HG02759 (cell line): ENCODE data around the gene PRPF38A.
A peak's percentile ranks its signal among the peaks of the same experiment; 100 is the strongest.

Source experiments
- ATAC-seq: cut with Tn5 transposase; IDR thresholded peaks from one replicate; pipeline ENCODE4 v1.9.1; 2021; ENCODE audit warnings: mild to moderate bottlenecking, moderate library complexity; ENCODE audit not compliant: unreplicated experiment

The PRPF38A gene

DNA sequence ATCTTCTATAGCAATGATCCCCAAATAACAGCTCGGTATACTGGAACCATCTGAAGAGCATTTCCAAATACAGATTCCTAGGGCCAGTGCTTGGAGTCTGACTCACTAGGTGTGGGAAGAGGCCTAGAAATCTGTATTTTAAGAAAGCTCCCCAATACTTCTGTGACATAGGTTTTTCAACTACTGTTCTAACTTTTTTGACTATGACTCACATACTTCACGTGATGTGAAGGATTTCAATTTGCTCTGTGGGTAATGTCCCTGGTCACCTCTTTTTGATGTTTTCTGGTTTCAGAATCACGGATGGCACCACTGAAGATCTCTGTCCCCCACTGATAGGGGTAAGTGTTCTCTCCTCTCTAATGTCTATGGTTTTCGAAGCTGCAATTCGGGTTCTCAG, 11.2 kb upstream of the PRPF38A start:
- no peak for ATAC-seq

DNA sequence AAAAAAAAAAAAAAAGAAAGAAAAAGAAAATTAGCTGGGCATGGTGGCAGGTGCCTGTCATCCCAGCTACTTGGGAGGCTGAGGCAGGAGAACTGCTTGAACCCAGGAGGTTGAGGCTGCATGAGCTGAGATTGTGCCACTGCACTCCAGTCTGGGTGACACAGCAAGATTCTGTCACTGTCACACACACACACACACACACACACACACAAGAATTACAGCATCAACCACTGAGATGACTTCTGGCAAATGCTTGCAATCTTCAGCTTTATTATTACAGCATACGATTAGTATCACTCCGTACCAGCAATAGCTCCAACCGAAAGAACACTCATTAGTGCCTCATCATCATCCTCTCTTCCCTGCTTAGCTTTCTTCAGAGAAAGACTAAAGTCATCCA, 4.8 kb upstream of the PRPF38A start:
- ATAC-seq, result no peak

DNA sequence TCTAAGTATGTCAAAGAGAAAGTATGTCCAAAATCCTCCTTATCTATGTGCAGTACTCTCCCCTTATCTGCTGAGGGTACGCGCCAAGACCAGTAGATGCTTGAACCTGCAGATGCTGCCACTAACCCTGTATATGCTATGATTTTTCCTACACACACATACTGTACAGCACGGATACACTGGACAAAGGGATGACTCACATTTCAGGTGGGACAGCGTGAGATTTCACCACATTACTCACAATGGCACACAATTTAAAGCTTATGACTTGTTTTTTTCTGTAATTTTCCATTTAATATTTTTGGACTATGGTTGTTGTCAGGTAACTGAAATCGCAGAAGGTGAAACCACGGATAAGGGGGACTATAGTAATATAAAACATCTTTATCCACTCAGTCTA, 4.3 kb upstream of the PRPF38A start:
- ATAC-seq, result no peak

DNA sequence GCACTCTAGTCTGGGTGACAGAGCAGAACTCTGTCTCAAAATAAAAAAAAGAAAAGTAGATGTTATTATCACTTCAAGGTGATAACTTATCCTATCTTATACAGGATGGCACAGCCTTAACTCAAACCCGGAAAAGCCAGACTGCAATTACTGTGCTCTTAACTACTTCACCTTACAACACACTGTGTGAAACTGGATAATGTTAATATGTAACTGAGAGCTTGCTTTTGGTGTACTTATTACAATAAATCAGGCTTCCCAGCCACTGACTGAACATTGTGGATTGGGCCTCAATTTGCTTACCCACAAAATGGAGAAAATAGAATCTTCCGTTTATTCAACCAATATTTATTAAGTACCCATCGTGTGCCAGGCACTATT, 1.6 kb upstream of the PRPF38A start:
- no peak for ATAC-seq

DNA sequence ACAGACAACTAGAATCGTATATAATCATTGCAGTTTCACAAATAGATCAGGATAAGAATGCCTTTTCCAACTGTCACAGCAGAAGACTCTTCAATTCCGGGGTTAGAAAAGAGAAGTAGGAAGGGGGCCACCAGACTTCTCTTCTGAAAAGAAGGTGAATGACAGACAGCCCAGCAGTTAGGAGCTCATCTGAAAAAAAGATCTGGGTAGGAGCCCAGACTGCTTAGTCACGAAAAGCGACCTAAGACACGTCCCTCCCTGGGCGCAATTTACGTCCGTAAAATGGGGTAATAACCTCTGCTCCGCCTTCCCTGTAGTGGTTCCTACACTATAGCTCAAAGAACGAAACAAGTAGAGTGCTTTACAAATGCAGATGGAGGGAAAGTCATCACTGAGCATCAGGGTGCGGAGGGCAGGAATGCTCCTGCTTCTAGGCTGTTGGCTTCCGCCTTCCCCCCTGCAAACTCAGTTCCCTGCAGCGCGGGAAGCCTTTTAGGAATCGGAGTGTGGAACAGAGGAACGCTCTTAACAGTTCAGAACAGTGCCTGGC, 761 bp upstream of the PRPF38A start:
- peak; percentile 34 for ATAC-seq

DNA sequence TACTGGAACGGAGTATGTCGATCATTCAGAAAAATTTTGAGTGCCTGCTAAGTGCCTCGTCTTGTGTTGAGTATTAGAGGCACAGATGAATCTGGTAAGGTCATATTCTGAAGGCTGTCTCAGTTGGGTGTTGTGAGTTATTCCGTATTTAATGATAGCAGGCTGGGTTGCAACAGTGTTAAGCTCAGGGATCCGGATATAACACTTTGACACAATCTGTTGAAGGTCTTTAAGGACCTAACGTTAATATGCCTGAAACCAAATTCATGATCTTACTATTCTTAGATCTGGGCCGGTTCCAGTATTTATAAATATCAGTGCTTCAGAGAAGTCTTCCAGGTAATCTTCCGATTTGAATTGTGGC, 555 bp downstream of the PRPF38A start:
- no peak for ATAC-seq

DNA sequence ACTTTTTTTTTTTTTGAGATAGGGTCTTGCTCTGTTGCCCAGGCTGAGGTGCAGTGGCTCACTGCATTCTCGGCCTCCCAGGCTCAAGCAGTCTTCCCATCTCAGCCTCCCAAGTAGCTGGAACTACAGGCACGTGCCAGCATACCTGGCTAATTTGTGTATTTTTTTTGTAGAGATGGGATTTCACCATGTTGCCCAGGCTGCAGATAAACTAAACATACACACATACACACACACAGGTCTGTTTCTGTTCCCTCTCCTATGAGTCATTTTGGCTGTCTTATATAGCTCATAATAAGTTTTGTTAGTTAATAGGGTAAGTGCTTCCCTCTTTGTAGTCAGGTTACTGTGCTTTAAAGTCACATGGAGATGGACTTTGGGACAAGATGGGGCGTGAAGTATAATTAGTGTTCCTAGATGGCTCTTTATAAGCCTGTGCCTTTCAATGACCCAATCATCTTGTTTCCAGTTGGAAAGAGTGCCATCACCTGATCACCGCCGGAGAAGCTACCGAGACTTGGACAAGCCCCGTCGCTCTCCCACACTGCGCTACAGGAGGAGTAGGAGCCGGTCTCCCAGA, 9.1 kb downstream of the PRPF38A start:
- ATAC-seq, result no peak

DNA sequence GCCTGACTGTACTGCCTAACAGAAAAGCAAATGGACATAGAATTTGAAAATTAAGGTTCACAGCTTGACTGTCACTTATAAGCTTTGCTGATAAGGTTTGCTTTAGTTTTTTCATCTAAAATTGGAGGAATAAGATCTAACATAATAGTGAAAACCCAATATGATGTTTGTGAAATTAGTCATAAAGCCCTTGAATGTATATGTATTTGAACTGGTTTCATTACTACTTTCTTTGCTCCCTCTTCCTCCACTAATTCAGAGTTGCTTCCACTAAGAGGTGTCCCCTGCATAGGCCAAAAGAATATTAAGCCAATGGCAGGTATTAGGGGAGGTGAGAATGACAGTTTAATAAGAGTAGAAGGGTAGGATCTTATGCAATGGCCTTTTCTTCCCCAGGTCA, 10.5 kb downstream of the PRPF38A start:
- ATAC-seq, result no peak

DNA sequence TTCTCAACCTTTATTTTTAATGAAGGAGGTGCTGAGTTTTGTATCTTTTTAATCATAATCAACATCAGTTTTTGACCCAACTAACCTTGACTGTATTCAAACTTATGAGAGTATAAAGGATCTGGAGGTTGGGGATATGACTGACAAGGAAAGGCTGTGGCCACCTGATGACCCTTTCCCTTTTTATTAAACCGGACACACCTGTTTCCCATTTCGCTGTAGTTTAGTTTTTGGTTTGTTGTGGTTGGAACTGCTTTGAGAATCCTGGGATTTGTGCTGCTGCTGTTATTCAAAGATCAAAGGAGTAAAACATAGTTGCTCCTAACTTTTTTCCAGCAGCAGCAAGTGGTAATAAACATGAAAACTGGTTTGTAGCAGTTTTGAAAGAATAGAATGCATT, 12.4 kb downstream of the PRPF38A start:
- ATAC-seq, result no peak

DNA sequence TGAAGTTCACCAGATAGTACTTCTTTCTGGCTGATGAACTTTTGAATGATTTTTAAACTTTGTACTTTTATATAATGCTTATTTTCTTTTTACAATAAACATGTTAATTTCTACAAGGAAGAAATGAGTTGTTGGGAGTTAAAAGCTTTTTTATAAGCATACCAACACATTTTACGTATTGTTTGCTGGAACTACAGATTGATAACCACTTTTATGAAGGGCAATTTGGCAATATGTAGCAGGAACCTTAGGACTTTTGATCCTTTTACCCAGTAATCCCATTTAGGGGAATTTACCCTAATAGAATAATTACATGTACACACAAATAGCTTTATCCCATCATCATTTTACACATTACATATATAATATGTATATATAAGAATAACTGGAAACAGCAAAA, 16.3 kb downstream of the PRPF38A start:
- ATAC-seq, result no peak

DNA sequence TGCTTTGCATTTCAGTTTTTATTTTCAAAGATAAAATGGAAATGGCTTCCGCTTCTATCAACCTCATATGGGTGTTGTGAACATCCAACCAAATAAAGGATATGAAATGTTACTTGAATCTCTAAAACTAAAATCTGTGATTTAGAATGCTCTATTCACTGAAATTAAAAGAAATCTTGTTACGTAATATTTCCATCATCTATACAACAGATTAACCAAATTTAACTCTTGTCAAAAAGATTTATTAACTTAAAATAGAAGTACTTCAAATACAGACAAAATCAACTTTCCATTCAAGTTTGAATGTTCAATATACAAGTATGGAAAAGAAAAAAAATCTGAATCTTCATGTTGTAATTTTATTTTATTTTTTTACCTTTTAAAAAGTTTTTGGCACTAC, 18.7 kb downstream of the PRPF38A start:
- no peak for ATAC-seq

DNA sequence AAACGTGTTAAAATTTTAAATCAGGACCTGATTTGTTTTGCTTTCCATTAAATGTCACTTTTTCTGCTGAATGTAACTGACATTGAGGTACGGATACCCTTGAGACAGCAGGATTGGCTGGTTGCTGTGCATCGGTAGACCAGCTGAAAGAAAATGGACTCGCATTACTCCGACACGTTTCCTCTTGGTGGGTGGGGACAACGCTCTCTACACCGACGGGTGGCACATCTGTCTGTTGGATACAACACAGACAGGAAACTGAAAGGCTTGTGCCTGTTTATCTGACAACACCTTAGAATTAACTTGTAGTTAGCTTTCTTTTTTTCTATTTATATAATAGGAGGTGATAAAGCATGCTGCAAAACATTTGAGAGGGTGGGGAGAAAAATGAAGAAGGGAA, 19.4 kb downstream of the PRPF38A start:
- ATAC-seq, result no peak

DNA sequence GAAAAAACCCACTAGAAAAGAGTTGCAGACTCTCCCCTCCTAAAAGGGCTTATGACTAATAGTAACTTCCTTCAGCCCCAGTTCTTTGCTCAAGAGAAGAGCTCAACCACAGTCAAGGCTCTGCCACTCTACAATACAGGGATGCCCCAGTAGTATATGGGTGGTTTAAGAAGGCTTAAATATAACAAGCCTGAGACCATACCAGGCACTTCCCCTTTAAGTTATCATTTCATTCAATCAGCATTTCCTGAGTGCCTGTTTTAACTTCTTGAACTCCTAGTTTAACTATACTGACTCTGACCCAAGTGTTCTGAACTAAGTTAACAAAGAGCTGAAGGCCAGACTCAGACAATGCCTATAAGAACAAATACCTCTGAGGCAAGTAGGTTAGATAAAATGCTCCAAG, 19.8 kb downstream of the PRPF38A start:
- no peak for ATAC-seq

DNA sequence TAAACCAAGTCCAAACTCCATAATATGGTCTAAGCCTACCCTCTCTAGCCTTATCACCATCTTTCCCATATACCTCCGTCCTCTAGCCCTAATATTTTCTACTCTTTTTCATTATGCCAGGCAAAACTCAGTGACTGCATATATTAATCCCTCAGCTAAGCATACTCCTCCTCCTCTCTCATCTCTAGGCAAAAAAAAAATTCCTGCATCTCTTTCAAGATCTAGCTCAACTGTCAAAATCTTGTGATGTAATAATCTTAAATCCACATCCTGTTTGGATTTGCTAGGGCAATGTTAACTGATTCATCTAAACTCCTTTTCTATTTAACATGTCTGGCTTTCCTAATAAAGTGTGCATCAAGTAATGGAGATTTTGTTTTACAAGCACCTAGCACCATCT, 20.4 kb downstream of the PRPF38A start:
- no peak for ATAC-seq

DNA sequence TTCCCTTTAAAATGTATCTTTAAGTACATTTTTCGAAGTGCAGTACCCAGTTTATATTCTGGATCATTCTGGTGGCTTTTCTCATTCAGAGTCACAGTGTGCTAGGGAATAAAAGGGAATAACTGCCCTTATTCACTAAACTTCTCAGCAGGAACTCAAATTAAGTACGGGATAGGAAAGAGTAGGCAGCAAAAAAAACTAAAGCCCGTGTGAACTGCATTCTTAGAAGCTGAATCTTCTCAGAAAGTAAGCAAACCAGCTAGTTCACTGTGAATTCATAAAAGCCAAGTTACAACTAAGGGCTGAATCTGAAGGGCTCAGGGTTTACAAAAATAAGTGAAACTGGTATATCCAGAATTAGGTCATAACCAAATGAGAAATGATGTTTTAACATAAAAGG, 22.0 kb downstream of the PRPF38A start:
- no peak for ATAC-seq

DNA sequence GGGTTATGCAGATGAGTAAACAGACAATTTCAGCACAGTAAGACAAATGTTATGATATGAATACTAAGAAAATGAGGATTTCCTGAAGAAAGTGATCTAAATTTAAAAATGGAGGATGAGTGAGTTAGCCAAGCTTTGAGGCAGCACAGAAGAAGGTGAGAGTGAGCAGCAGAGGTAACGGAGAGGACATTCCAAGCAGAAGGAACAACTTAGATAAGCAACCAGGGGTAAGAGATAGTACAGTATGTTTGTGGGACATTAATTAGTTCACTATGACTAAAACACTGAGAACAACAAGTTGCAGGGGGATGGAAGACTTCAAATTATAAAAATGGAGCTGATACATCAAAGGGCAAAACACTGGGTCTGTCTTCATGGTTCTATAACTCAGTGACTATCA, 22.8 kb downstream of the PRPF38A start:
- ATAC-seq, result no peak

DNA sequence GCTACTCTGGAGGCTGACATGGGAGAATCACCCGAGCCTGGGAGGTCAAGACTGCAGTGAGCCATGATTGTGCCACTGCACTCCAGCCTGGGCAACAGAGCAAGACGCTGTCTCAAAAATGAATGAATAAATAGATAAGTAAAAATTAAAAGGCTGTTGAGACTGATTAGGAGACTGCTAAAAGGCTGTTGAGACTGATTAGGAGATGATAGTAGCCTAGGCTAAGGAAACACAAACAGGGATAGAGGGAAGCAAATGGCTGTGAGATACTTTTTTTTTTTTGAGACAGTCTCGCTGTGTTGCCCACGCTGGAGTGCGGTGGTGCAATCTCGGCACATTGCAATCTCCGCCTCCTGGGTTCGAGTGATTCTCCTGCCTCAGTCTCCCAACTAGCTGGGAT, 28.4 kb downstream of the PRPF38A start:
- no peak for ATAC-seq

DNA sequence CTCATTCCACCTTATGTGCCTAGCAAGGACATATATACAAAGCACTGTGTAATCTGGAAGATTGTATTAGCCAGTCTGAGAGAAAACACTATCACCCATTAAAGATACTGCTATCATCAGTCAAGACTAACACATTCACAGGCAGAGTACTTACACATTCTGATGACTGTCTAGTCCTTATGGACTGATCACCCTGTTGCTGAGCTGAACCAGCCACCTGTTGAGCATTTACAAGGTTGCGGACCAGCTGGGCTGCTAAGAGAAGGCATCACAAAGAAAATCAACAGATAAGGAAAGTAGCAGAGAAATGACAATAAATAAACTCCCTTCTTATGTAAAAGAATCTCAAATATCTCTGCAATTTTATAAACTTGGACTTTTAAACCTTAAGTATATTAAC, 30.8 kb downstream of the PRPF38A start:
- ATAC-seq, result no peak

DNA sequence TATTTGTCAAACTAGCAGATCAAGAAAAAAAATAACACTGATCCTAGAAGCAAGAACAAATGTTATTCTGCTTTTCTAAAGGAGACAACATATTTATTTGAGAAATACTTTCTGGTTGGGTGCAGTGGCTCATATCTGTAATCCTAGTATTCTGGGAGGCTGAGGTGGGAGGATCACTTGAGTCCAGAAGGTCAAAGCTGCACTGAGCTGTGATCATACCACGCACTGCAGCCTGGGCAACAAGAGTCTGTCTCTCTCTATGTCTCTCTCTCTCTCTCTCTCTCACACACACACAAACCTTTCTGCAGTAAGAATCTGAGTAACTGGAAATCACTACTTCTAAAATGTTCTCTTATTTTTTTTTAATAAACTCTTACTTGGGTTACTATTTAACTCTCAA, 31.2 kb downstream of the PRPF38A start:
- ATAC-seq, result no peak

DNA sequence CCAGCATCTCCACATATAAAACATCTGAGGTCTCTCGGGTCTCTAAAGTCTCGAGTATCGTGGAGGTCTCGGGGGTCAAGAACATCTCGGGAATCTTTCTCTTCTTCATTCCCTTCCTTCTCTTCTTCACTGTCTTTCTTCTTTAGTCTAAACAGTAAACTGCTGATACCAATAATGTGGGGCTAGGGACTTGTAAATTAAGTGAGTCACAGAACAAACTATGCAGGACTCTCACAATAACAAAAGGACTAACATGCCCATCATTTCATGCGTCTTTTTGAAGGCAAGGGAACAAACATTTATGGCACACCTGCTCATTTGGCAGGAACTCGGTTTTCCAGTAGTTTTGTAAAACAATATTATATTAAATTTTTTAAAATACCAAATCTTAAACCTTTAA, 32.4 kb downstream of the PRPF38A start:
- no peak for ATAC-seq

DNA sequence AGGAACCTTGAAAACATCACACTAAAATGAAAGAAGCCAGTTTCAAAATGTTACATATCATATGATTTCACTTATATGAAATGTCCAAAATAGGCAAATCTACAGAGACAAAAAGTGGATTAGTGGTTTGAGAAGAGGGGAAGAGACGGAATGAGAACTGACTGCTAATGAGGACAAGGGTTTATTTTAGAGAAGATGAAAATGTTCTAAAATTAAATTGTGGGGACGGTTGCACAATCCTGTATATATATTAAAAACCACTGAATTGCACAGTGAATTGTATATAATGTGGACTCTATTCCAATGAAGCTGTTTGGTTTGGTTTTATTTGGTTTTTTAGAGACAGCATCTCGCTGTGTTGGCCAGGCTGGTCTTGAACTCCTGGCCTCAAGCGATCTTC, 35.6 kb downstream of the PRPF38A start:
- ATAC-seq, result no peak

DNA sequence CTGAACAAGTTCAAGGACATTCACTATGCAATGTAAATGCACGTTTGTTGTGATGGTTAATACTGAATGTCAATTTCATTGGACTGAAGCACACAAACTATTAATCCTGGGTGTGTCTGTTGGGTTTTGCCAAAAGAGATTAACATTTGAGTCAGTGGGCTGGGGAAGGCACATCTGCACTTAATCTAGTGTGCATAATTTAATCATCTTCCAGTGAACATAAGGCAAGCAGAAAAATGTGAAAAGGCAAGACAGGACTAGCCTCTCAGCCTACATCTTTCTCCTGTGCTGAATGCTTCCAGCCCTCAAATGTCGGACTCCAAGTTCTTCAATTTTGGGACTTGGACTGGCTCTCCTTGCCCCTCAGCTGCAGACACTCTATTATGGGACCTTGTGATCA, 40.1 kb downstream of the PRPF38A start:
- ATAC-seq, result no peak

DNA sequence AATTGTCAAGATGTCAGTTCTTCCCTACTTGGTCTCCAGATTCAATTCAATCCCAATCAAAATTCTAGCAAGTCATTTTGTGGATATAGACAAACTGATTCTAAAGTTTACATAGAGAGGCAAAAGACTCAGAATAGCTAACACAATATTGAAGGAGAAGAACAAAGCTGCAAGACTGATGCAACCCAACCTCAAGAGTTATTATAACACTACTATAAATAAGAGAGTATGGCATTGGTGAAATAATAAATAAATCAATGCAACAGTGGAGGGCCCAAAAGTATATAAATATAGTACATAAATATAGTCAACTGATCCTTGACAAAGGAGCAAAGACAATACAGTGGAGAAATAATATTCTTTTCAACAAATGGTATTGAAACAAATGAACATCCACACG, 49.7 kb downstream of the PRPF38A start:
- no peak for ATAC-seq

DNA sequence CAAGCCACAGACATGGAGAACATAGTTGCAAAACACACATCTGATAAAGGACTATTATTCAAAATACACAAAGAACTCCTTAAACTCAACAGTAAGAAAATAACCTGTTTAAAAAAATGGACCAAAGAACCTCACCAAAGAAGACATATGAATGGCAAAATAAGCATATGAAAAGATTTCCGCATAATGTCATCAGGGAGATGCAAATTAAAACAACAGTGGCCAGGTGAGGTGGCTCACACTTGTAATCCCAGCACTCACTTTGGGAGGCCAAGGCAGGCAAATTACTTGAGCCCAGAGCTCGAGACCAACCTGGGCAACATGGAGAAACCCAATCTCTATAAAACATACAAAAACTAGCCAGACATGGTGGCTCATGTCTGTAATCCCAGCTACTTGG, 50.4 kb downstream of the PRPF38A start:
- no peak for ATAC-seq
